HepG2 (cell line): ENCODE data around the gene FBXO9. TPM values are rescaled to one million over a fixed set of nuclear protein-coding genes. Genes with fewer than 3 reads are reported as not detected.

Experiments used
- ATAC-seq: fragments of 200-7000 bp; cut with Tn5 transposase; 3 replicates; pipeline ENCODE4 v1.9.1; 2020; ENCODE audit warnings: mild to moderate bottlenecking, moderate library complexity
- BruUV-seq: library from RNA; stranded (reverse); fragments of 400-500 nt; replicated peaks from 2 replicates; lab custom pipeline; 2021; lab: Mats Ljungman, UMichigan
- CTCF ChIA-PET: fragments of 300-600 bp; formaldehyde crosslinking; extraction: SDS; loops from one replicate; lab custom pipeline; 2021; ENCODE audit warnings: low total read pairs, inconsistent platforms, low intra/inter-chr PET ratio; lab: Yijun Ruan, JAX
- POLR2A ChIA-PET: fragments of 350-600 bp; sonication (Branson Sonifier 250); formaldehyde crosslinking; loops from one replicate; lab custom pipeline; 2020; ENCODE audit warnings: antibody characterized with exemption, inconsistent platforms; lab: Yijun Ruan, JAX
- DNase-seq: peaks from one replicate; pipeline ENCODE4 v3.0.0-alpha.2; 2015; ENCODE audit warnings: low spot score
- FAIRE-seq: peaks from 3 replicates; lab custom pipeline; 2011; peaks lifted over from hg19 to GRCh38; lab: Jason Lieb, UNC
- H2AFZ ChIP-seq: one replicate; pipeline ENCODE4 v1.6.1; 2011; ENCODE audit warnings: low read length, inconsistent platforms
- H3K27ac ChIP-seq: fragments of 300-600 bp; 3 replicates; pipeline ENCODE4 v1.8.0; 2011; ENCODE audit warnings: mixed run types, mild to moderate bottlenecking, mixed read lengths, low read length, inconsistent platforms; ENCODE audit not compliant: insufficient read depth; ENCODE audit errors: extremely low read length
- H3K27me3 ChIP-seq, 2 experiments: fragments of 200-600 bp in 1 of 2; 2 replicates in 1 of 2; 3 replicates in 1 of 2; pipeline versions ENCODE4 v1.6.0 to v1.8.0; 2011; ENCODE audit warnings: low read length in 2 of 2, mild to moderate bottlenecking in 2 of 2, moderate library complexity in 2 of 2, inconsistent platforms in 1 of 2; ENCODE audit not compliant: insufficient read depth in 2 of 2, control insufficient read depth in 1 of 2
- H3K36me3 ChIP-seq, 2 experiments: fragments of 200-600 bp in 1 of 2; replicated peaks in 1 of 2; 2 replicates in 1 of 2; 3 replicates in 1 of 2; pipeline versions ENCODE4 v1.5.1 to v1.8.0; 2011; ENCODE audit warnings: low read length in 2 of 2, inconsistent platforms in 1 of 2; ENCODE audit not compliant: insufficient read depth in 2 of 2, control insufficient read depth in 1 of 2
- H3K4me1 ChIP-seq: 2 replicates; pipeline ENCODE4 v1.5.1; 2012; ENCODE audit warnings: low read length, inconsistent platforms; ENCODE audit not compliant: insufficient read depth
- H3K4me2 ChIP-seq: 2 replicates; pipeline ENCODE4 v1.6.0; 2011; ENCODE audit warnings: low read depth, low read length, inconsistent platforms
- H3K4me3 ChIP-seq, 3 experiments: fragments of 200-600 bp in 1 of 3; sonication (generic), shearing (Covaris generic) in 1 of 3; replicated peaks in 1 of 3; 2 replicates each; pipeline ENCODE4 v1.5.1; 2011 to 2016; ENCODE audit warnings: low read length in 3 of 3, inconsistent platforms in 2 of 3, low read depth in 2 of 3, mild to moderate bottlenecking in 2 of 3, control low read depth in 1 of 3, mixed read lengths in 1 of 3; ENCODE audit not compliant: insufficient read depth in 1 of 3
- H3K79me2 ChIP-seq: one replicate; pipeline ENCODE4 v1.6.1; 2011; ENCODE audit warnings: low read length, inconsistent platforms; ENCODE audit not compliant: insufficient read depth
- H3K9ac ChIP-seq: 2 replicates; pipeline ENCODE4 v1.6.0; 2011; ENCODE audit warnings: mild to moderate bottlenecking, low read depth, low read length, inconsistent platforms; ENCODE audit not compliant: insufficient read depth
- H3K9me3 ChIP-seq: 2 replicates; pipeline ENCODE4 v1.5.1; 2012; ENCODE audit warnings: mild to moderate bottlenecking, low read length
- H4K20me1 ChIP-seq: 2 replicates; pipeline ENCODE4 v1.6.0; 2011; ENCODE audit warnings: inconsistent platforms, mild to moderate bottlenecking, low read length, moderate library complexity; ENCODE audit not compliant: insufficient read depth
- CCDC6 ChIP-seq: sonication (generic); formaldehyde crosslinking; IDR thresholded peaks from 2 replicates; pipeline ENCODE4 v1.8.1; 2022; ENCODE audit warnings: mild to moderate bottlenecking, missing genetic modification reagents, moderate library complexity
- FIP1L1 ChIP-seq: fragments of 200-400 bp; formaldehyde crosslinking; IDR thresholded peaks from 2 replicates; pipeline ENCODE4 v1.6.1; 2018; ENCODE audit warnings: low read depth, mild to moderate bottlenecking, low read length, moderate library complexity, borderline replicate concordance; ENCODE audit not compliant: insufficient read depth
- FLYWCH1 ChIP-seq: sonication (generic); formaldehyde crosslinking; IDR thresholded peaks from 2 replicates; pipeline ENCODE4 v1.8.1; 2023; ENCODE audit warnings: mild to moderate bottlenecking, missing genetic modification reagents
- FUBP1 ChIP-seq: sonication (generic); formaldehyde crosslinking; IDR thresholded peaks from 2 replicates; pipeline ENCODE4 v1.5.1; 2020; ENCODE audit warnings: missing genetic modification reagents, mild to moderate bottlenecking, borderline replicate concordance
- GTF3A ChIP-seq: sonication (generic); formaldehyde crosslinking; conservative IDR thresholded peaks from 2 replicates; pipeline ENCODE4 v1.4.0; 2020; ENCODE audit warnings: mild to moderate bottlenecking, missing genetic modification reagents
- HES4 ChIP-seq: sonication (generic); formaldehyde crosslinking; IDR thresholded peaks from 2 replicates; pipeline ENCODE4 v1.9.0; 2021; ENCODE audit warnings: mild to moderate bottlenecking, missing genetic modification reagents, borderline replicate concordance
- HOXA3 ChIP-seq: sonication (generic); formaldehyde crosslinking; IDR thresholded peaks from 2 replicates; pipeline ENCODE4 v1.5.0; 2020; ENCODE audit warnings: missing genetic modification reagents
- HOXD1 ChIP-seq: sonication (generic); formaldehyde crosslinking; IDR thresholded peaks from 2 replicates; pipeline ENCODE4 v1.5.0; 2020; ENCODE audit warnings: missing genetic modification reagents
- KLF15 ChIP-seq: sonication (generic); formaldehyde crosslinking; IDR thresholded peaks from 2 replicates; pipeline ENCODE4 v1.8.1; 2023; ENCODE audit warnings: borderline replicate concordance, mild to moderate bottlenecking, inconsistent platforms, missing genetic modification reagents, mixed read lengths
- NFE2L1 ChIP-seq: sonication (generic); formaldehyde crosslinking; IDR thresholded peaks from 2 replicates; pipeline ENCODE4 v1.4.0; 2020; ENCODE audit warnings: missing genetic modification reagents, mild to moderate bottlenecking, borderline replicate concordance
- PLRG1 ChIP-seq: fragments of 450-650 bp; conservative IDR thresholded peaks from 2 replicates; pipeline ENCODE4 v1.6.1; 2016
- ZBTB37 ChIP-seq: sonication (generic); formaldehyde crosslinking; IDR thresholded peaks from 2 replicates; pipeline ENCODE4 v1.4.0; 2020; ENCODE audit warnings: mild to moderate bottlenecking, missing genetic modification reagents
- ZEB1 ChIP-seq: IDR thresholded peaks from 2 replicates; pipeline ENCODE4 v1.6.1; 2012; ENCODE audit warnings: mild to moderate bottlenecking, low read depth, inconsistent platforms; ENCODE audit not compliant: insufficient replicate concordance
- ZNF276 ChIP-seq: sonication (generic); formaldehyde crosslinking; IDR thresholded peaks from 2 replicates; pipeline ENCODE4 v1.4.0; 2020; ENCODE audit warnings: mild to moderate bottlenecking, low read depth, missing genetic modification reagents
- ZNF337 ChIP-seq: sonication (generic); formaldehyde crosslinking; IDR thresholded peaks from 2 replicates; pipeline ENCODE4 v1.5.1; 2020; ENCODE audit warnings: missing genetic modification reagents, low read depth, mild to moderate bottlenecking, borderline replicate concordance
- ZNF446 ChIP-seq: sonication (generic); formaldehyde crosslinking; IDR thresholded peaks from 2 replicates; pipeline ENCODE4 v1.5.0; 2020; ENCODE audit warnings: mild to moderate bottlenecking, missing genetic modification reagents
- ZNF709 ChIP-seq: sonication (generic); formaldehyde crosslinking; IDR thresholded peaks from 2 replicates; pipeline ENCODE4 v1.5.0; 2020; ENCODE audit warnings: mild to moderate bottlenecking, missing genetic modification reagents
- in situ Hi-C: cut with HindIII; loops from 2 replicates; pipeline ENCODE4 v1.10.0; 2017; ENCODE audit warnings: low pct_unique_long_range_greater_than_20kb; ENCODE audit not compliant: extremely low pct_ligation_motif_present
- intact Hi-C: fragments of 100-400 bp; cut with micrococcal nuclease; formaldehyde crosslinking; loops from one replicate; pipeline ENCODE4 v1.10.0; 2022; ENCODE audit not compliant: unreplicated experiment
- polyA plus RNA-seq, 8 experiments: library from polyadenylated mRNA; depleted of rRNA in 3 of 8; stranded (reverse) in 7 of 8; unstranded in 1 of 8; fragments of >200 nt; fragmentation: Illumina TruSeq in 4 of 8; extraction: Trizol in 4 of 8; gene quantifications; 2 replicates each; pipeline versions ENCODE4 v1.2.1 to v1.2.3, GENCODE V29; 2011 to 2016; ENCODE audit warnings: low read depth in 4 of 8, missing spikeins in 1 of 8, mixed read lengths in 1 of 8; ENCODE audit not compliant: insufficient read depth in 1 of 8
- total RNA-seq, 5 experiments: library from RNA; depleted of rRNA; stranded (reverse); fragments of >200 nt; fragmentation: Illumina TruSeq; extraction: Trizol; gene quantifications; 2 replicates each; pipeline ENCODE4 v1.2.3, GENCODE V29; 2016; ENCODE audit warnings: low read depth in 1 of 5

Gene FBXO9
- total and polyA plus RNA-seq, 2 of the 13 experiments (the other 11 are each of a cell fraction or from before 2014, with no cell fraction given) = 64.3 to 98.4 TPM

GRCh38 chr6:53038596-53038995 is 26.6 kb upstream of the FBXO9 start:
- DNase-seq = no peak
- BruUV-seq = no TSS peak
- H3K27me3 ChIP-seq = no peaks in the 10 kb centered on the region

More at GRCh38 chr6:53038596-53038995, 26.6 kb upstream of the FBXO9 start:
- in situ Hi-C loops (no loop called here), intact Hi-C loops (no loop called here)
- Histone ChIP-seq H3K4me1 (no peaks in the 10 kb centered on the region), H3K36me3 (peaks cover 25 to 55% of the 10 kb centered on the region in 2 experiments), H3K27ac (no peak overlapping the region), H3K9ac (no peak overlapping the region), H3K9me3 (no peaks in the 10 kb centered on the region), H4K20me1 (no peaks in the 10 kb centered on the region), H2AFZ (no peak overlapping the region)
- ChIA-PET CTCF (no interaction called here), POLR2A (no interaction called here)
- ATAC-seq = no peak
- no peak for TF ChIP-seq ZBTB37 (CRISPR knock-in tag)
- no peak for TF ChIP-seq FLYWCH1 (CRISPR knock-in tag)
- TF ChIP-seq ZNF276 (CRISPR knock-in tag) = no peak
- no peak for TF ChIP-seq HOXD1 (CRISPR knock-in tag)
- TF ChIP-seq FIP1L1 = no peak
- no peak for TF ChIP-seq GTF3A (CRISPR knock-in tag)
- no peak for TF ChIP-seq HOXA3 (CRISPR knock-in tag)
- TF ChIP-seq ZNF337 (CRISPR knock-in tag) = no peak
- TF ChIP-seq ZNF709 (CRISPR knock-in tag) = no peak
- no peak for TF ChIP-seq ZNF446 (CRISPR knock-in tag)
- no peak for TF ChIP-seq NFE2L1 (CRISPR knock-in tag)
- no peak for TF ChIP-seq PLRG1
- no peak for TF ChIP-seq HES4 (CRISPR knock-in tag)
- no peak for TF ChIP-seq KLF15
- TF ChIP-seq FUBP1 (CRISPR knock-in tag) = no peak
- no peak for TF ChIP-seq ZEB1
- TF ChIP-seq CCDC6 = no peak
- TF ChIP-seq, all 625 proteins: peak for 0
- no peaks in the 10 kb centered on the region for H3K79me2 ChIP-seq
- no peak overlapping the region for H3K4me3 ChIP-seq
- no peak for FAIRE-seq
- H3K4me2 ChIP-seq = no peak overlapping the region
